Measurements from ENCODE around the gene SLC13A3.
A peak's percentile ranks its signal among the peaks of the same experiment; 100 is the strongest.

DNA sequence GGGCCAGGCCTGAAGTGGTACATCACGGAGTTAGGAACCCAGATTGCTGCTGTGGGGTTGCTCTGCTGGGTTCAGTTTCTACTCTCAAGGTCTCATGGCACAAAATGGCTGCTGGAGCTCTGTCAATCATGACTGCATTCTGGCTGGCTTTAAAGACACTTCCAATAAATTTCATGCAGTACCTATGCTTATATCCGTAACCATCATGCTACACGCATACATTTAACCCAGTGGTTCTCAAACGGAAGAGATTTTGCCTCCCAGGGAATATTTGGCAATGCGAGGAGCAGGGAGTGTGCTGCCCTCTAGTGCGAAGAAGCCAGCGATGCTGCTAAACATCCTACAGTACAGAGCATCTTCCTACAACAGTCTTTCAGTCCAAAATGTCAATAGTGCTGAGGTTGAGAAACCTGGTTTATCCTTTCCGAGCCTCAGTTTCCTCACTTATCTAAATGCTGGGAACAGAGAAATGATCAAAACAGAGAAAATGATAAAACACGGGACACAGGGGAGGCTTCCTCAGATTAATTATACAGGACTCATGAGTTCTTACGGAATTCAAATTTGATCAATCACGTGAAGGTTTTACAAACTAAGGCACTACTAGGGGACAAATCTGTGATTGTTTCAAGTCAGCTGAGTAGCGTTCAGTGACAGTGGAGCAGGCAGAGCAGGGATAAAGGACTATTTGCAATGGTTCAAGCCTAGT is 48.5 kb upstream of the SLC13A3 start:
- TF ChIP-seq, protein P1, sequence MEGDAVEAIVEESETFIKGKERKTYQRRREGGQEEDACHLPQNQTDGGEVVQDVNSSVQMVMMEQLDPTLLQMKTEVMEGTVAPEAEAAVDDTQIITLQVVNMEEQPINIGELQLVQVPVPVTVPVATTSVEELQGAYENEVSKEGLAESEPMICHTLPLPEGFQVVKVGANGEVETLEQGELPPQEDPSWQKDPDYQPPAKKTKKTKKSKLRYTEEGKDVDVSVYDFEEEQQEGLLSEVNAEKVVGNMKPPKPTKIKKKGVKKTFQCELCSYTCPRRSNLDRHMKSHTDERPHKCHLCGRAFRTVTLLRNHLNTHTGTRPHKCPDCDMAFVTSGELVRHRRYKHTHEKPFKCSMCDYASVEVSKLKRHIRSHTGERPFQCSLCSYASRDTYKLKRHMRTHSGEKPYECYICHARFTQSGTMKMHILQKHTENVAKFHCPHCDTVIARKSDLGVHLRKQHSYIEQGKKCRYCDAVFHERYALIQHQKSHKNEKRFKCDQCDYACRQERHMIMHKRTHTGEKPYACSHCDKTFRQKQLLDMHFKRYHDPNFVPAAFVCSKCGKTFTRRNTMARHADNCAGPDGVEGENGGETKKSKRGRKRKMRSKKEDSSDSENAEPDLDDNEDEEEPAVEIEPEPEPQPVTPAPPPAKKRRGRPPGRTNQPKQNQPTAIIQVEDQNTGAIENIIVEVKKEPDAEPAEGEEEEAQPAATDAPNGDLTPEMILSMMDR (conservative IDR thresholded peaks at IDR 0.05; ENCODE audit: low read depth, low read length) = peak; percentile 68
- TF ChIP-seq POLR2A (IDR thresholded peaks at IDR 0.05; ENCODE audit: low read depth, low read length) (no peak), BHLHE40 (IDR thresholded peaks at IDR 0.05; ENCODE audit: low read depth, low read length) (no peak), CHD1 (IDR thresholded peaks at IDR 0.05; ENCODE audit: low read depth, low read length) (no peak), RCOR1 (IDR thresholded peaks at IDR 0.05; ENCODE audit: insufficient replicate concordance, low read length) (no peak), MAZ (IDR thresholded peaks at IDR 0.05; ENCODE audit: borderline replicate concordance, low read depth, low read length) (no peak), MAFK (IDR thresholded peaks at IDR 0.05; ENCODE audit: low read depth, low read length) (no peak)
- TF ChIP-seq, protein P2, sequence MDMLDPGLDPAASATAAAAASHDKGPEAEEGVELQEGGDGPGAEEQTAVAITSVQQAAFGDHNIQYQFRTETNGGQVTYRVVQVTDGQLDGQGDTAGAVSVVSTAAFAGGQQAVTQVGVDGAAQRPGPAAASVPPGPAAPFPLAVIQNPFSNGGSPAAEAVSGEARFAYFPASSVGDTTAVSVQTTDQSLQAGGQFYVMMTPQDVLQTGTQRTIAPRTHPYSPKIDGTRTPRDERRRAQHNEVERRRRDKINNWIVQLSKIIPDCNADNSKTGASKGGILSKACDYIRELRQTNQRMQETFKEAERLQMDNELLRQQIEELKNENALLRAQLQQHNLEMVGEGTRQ (IDR thresholded peaks at IDR 0.05; ENCODE audit: low read depth, low read length) = no peak
